ENCODE measurements around the gene LYVE1.
"Not testable (repeated sequence)": the region's sequence is repeated elsewhere in the genome, so short reads cannot be mapped to it uniquely, and the experiment has no call there.

The LYVE1 gene

DNA sequence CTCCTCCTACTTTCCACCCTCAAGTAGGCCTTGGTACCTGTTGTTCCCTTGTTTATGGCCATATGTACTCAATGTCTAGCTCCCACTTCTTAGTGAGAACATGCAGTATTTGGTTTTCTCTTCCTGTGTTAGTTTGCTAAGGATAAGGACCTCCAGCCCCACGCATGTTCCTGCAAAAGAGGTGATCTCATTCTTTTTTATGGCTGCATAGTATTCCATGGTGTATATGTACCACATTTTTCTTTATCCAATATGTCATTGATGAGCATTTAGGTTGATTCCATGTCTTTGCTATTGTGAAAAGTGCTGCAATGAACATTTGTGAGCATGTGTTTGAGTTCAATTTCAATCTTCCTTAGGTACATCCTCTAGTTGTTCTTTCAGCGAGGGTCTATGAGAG is 27.4 kb upstream of the LYVE1 start:
- in situ Hi-C loops (cut with HindIII; ENCODE audit: low sequenced_read_pairs), result not testable (repeated sequence)

DNA sequence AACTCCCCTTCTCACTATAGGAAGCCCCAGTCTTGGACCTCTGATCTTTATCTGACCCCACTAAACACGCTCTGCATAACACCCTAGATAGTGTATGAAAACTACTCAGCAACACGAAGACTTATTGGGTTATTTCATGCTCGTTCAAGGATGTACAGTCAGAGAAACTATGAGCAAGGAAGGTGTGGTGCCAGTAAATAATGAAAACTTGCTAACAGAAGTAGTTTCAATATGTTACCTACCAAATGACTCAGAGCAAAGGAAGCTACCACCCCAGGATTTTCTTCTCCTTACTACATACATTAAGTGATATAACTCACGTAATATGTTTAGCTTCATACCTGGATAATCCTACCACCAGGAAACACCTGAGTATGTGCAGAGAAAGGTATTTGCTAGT is 25.9 kb upstream of the LYVE1 start:
- in situ Hi-C loops (cut with HindIII; ENCODE audit: low sequenced_read_pairs), result no loop called here

DNA sequence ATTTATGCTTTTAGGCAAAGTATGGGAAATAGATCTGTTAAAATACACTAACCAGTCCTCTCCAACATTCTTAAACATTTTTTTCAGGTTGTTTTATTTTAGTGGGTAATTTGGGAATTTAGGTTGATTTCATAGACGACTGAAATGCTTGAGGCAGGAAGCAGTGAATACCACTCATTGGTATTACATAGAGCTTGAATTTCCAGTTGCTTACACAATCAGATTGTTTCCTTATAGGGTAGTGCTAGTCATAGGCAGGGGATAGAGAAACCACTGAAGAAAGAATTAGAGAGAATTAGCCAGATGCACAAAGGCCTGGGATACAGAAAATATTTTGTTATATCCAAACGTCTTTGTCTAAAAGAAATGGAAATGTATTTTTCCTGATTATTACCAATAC is 23.9 kb upstream of the LYVE1 start:
- in situ Hi-C loops (cut with HindIII; ENCODE audit: low sequenced_read_pairs), result no loop called here

DNA sequence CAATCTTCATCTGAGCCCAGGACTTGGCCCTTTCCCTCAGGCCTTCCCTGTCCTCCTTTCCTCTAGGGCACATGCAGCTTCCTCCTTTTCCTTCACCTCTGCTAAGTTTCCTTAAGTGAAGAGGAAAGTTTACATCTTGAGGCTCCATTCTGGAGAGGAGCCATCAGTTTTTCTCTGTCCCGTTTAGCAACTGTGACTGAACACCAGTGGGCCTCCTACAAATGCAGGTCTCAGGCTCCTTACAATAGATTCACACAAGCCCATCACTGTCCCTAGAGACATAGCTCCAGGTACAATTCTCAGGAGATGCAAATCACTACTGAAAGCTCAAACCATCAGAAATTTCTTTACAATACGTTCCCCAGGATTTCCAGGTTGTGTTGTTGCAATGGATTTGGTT is 23.3 kb upstream of the LYVE1 start:
- in situ Hi-C loops (cut with HindIII; ENCODE audit: low sequenced_read_pairs), result no loop called here

DNA sequence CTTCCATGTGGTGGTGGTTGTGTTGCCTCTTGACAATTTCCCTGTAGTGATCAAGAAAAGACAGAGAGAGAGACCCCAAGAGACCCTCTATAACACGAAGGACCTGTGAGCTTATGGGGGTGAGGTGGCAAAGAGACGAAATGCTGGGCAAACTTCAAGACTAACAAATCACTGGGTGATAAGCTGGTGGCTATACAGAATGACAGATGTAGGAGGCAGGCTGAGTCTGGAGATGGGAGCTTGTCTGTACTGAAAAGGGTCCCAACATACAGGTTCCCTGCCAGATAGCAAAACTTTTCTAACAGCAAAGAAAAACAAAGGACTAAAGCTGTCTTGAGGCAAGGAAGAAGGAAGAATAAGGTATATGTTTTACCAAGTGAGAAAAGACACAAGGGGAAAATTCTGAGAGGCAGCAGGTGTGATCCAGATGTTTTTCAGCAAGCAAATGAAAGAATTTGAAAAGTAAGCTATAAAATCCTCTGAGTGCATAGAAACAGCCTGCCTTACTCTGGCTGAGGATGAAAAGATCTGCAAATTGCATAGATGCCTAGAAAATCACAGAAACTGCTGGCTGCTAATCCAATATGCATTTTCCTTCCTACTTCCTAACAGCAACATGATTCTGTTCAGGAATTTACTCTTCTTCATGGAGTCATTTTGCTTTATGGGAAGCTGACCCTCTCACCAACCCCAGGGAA is 21.9 kb upstream of the LYVE1 start:
- in situ Hi-C loops (cut with HindIII; ENCODE audit: low sequenced_read_pairs), result no loop called here

DNA sequence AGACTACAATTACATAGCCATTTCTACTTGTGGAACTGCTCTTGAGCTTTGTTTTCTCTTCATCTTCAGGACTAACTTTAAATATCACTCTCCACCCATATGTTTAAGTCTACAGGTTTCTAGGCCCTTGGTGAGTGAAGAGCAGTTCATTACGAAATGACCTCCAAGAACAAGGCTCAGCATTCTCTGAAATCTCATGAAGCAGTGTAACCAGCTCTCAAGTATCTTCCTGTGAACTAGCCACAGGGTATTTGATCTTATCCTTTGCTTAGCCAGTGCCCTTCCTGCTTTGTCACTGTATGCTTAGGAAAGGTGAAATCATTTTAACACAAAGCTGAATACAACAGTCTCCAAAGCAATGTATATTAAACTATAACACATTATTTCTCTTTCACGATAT is 20.4 kb upstream of the LYVE1 start:
- in situ Hi-C loops (cut with HindIII; ENCODE audit: low sequenced_read_pairs), result no loop called here

DNA sequence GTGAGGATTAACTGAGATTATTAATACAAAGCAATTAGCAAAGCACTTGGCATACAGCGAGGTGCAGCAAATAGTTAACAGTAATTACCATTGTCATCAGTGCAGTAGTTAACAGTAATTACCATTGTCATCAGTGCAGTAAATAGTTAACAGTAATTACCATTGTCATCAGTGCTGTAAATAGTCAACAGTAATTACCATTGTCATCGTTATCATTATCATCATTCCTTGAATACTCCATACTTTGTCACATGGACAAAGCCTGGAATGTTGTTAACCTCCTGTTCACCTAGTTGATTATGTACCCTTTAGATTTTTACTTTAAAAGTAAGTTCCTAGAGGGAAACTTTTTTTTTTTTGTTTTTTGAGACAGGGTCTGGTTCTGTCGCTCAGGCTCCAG is 19.5 kb upstream of the LYVE1 start:
- in situ Hi-C loops (cut with HindIII; ENCODE audit: low sequenced_read_pairs), result no loop called here

DNA sequence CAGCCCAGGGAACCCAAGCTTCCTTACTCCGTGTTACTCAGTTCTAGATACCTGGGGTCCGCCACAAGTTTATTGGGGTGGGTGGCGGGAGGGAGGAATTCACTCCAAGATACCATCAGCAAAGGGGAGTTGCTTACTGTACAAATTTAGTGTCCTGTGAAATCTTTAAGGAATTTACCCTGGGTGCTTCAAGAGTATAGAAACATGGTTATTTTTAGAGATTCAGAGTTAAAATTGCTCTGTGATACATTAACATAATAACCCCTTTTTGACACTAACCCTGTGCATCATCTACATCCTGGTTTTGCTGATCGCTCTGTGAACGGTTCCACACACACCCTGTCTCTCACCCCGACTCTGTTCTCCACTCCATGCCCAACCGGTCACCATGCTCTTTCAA is 18.9 kb upstream of the LYVE1 start:
- in situ Hi-C loops (cut with HindIII; ENCODE audit: low sequenced_read_pairs), result no loop called here

DNA sequence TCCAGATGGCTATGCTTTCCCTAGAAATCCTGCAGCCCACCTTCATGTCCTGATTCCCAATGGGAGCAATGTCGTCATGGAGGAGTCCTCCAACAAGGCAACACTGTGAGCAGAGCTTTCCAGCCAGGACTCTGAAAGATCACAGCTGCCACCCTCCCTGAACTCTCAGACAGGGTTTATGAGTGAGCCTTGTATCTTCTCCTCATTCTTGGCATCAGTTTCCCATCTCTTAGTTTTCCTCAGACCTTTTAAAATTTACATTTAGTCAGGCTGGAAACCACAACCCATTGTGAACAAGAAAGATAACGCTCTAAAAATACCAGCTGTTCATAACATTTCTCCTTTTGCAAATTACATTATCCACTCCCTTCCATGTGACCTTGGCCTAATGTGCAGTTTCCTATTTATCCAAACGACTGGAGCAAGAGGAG is 15.6 kb upstream of the LYVE1 start:
- in situ Hi-C loops (cut with HindIII; ENCODE audit: low sequenced_read_pairs), result no loop called here

DNA sequence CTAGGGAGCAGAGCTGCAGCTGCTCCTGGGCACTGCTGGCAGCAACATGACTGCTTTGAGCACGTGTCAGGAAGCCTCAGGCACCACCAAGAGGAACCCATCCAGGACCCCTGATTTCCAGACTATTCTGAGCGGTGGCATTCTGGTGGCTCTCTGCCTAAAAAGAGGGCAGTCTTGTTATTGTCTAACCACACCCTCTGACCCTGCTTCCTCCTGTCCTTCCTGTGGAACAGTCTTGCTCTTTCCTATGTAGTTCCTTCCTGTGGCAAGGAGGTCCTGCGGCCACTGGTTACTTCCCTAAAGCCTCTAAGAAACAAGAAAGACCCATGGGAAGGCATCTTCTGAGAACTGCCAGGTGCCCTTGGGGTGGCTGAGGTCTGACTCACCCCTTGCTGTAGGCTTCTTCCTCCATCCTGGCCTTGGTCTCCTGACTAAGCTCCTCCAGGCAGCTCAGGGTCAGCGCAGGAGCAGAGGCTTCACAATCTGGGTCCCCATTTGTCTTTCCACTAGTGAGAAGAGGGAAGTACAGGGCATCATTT is 13.1 kb upstream of the LYVE1 start:
- in situ Hi-C loops (cut with HindIII; ENCODE audit: low sequenced_read_pairs), result no loop called here

DNA sequence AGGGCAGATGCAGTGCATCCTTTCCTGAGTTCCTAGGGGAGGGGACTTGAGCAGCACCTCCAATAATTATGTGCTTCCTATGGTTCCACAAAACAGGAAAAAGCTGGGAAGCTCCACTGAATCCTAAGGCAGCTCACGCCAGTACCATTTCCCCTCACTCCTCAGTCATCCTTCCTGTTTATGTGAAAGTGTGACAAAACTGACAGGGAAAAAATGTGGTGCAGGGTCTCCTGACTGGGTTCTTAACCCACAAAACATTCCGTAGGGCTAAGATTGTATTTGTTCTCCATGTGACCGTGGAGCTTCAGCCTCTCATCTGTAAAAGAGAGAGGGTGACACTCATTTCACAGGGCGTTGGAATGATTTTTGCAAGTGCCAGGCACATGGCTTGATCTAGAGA is 12.2 kb upstream of the LYVE1 start:
- in situ Hi-C loops (cut with HindIII; ENCODE audit: low sequenced_read_pairs), result no loop called here

DNA sequence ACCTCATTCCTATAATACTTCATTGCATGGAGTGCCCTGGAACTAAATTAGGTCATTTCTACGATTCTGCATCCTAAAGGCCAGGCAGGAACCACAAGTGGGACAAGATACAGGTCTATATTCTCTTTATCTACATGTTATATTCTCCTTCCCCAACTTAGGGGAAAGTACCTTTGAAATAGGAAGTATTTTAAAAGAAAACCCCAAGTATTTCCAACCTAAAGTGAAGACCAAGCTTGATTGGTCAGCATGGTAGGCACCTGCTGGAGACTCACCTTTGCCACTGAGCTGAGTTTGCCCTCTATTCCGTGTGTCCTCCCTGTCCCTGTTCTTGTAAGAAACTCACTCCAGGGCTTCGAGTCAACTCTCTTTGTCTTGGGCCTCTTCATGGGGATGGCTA is 11.2 kb upstream of the LYVE1 start:
- in situ Hi-C loops (cut with HindIII; ENCODE audit: low sequenced_read_pairs), result no loop called here

DNA sequence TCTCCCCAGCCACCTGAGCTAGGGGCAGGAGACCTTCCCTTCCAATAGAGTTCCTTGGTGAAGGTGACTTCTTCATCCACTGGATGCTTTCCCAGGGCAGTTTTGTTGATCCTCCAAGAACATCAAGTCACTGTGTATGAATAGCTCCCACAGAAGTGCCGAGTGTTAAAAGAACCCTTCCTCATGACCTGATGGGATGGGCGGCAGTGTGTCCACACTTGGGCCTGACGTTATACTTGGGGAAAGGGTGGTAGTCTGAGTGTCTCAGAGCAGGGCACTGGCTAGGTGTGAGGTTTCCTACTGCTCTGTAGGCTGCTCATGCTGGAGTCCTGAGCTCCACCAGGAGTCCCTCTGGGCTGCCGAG is 7.6 kb upstream of the LYVE1 start:
- in situ Hi-C loops (cut with HindIII; ENCODE audit: low sequenced_read_pairs), result no loop called here

DNA sequence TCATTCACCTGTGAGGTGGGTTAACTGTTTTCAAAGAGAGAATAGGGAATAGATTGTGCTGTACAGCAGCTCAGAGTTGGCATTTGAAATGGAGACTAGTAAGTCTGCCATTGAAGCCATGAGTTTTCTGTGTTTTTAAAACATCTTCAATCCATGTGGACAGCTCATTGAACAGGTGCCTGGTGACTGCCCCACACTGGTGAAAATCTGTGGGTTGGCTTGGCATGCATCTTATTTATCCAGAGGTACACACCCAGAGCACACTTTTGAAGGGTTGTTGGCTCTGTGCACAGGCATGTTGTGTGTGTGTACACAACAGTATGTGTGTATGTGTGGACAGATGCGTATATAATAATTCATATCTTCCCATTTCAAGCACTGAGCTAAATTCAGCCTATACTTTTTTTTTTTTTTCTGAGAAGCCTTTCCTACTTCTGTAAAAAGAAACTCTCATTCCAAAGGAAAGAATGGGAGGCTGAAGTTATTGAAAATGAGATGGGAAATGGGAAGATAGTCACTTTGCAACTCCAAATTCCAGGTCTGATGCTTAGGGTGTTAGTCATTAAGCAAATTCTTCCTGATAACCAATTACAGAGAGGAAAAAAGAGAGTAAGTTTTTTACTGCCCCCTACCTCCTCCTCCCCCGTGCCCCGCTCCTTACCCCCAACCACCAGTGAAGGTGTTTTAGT is 7.0 kb upstream of the LYVE1 start:
- in situ Hi-C loops (cut with HindIII; ENCODE audit: low sequenced_read_pairs), result no loop called here

DNA sequence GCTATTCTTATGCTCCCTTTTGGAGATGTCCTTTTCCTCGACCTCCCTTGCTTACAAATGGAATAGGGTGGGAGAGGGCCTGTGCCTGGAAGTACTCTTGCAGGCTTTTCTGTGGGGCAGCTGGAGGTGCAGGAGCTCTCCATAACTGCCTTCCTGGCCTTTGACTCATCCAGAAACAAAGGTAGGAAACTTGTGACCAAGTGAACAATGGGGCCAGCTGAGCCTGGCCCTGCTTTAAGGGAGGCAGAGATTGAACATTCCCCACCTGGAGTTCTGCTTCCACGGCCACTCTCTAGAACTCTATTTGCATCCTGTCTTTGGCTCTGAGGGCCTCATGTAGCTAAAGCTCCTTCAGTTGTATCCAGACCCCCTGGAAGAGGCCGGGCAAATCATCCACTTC is 5.1 kb upstream of the LYVE1 start:
- in situ Hi-C loops (cut with HindIII; ENCODE audit: low sequenced_read_pairs), result no loop called here

DNA sequence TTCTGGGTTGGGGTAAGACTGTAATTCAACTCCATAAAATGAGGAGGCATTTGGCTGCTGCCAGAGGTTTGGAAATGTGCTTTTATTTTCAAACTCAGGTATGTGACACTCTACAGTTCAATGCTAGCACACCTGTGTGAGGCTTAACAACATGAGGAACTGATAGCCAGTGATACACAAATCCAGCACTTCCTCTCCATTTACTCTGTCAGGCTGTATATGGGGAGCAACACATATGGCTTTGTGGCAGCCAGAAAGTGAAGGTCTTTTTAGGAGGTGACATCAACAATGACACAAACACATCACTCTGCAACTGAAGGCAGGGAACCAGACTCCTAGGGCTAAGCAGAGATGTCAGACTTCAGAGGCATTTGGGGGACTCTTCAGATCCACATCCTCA is 4.6 kb upstream of the LYVE1 start:
- in situ Hi-C loops (cut with HindIII; ENCODE audit: low sequenced_read_pairs), result no loop called here

DNA sequence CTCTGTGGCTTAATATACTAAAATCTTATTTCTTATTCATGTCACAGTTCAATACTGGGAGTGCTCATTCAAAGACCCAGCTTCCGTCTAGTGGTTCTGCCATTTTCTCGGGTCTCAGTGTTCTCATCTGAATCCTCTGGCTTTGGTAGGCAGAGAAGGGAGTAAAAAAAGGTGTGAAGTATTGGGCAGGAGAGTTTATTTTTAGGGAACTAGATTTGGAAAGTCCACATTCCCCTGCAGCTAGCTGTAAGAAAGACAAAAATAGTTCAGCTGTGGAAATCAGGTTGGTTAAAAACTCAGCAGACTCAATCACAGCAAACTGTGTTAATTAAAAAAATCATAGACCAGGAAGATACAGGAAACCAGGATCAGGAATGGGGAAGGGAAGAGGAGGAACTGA is 4.1 kb upstream of the LYVE1 start:
- in situ Hi-C loops (cut with HindIII; ENCODE audit: low sequenced_read_pairs), result no loop called here

DNA sequence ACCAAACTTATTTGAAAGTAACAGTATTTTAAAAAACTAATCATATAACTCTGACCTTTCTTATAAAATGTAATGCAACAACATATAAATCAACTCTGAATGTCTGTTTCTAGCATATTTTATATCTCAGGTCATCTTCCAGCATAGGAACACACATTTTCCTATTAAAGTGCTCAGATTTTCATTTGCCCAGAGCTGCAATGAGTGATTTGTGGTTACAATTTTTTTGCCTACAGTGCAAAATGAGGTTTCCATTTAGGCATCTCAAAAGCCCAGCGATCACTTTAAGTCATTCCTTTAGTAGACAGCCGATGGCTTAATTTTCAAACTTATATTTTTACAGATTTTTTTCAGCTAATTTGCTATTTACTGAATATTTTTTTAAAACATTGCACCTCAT is 1.0 kb downstream of the LYVE1 start:
- in situ Hi-C loops (cut with HindIII; ENCODE audit: low sequenced_read_pairs), result no loop called here

DNA sequence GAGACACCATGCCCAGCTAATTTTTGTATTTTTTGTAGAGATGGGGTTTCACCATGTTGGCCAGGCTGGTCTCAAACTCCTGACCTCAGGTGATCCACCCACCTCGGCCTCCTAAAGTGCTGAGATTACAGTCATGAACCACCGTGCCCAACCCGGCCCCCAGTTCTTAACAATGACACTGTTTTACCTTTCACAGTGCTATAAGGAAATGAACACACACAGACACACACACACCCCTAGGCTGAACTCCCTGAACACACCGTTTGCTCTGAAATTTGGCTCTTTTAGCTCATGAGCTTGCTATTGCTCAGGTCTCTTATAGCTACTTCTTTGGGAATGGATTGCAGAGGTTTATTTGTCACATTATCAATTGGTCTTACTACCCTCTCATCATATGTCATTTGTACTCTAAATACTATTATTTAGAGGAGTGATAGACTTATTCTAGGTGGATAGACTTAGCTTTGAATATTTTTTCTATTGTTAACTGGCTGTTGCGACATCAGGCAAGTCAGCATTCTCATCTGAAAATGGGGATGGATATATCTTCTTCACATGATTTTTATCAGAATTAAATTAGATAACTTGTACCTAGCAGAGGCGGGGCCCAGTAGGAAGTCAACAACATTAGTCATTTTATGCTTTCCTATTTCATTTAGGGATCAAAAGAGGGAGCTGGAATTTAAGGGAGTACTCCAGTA is 2.1 kb downstream of the LYVE1 start:
- in situ Hi-C loops (cut with HindIII; ENCODE audit: low sequenced_read_pairs), result no loop called here

DNA sequence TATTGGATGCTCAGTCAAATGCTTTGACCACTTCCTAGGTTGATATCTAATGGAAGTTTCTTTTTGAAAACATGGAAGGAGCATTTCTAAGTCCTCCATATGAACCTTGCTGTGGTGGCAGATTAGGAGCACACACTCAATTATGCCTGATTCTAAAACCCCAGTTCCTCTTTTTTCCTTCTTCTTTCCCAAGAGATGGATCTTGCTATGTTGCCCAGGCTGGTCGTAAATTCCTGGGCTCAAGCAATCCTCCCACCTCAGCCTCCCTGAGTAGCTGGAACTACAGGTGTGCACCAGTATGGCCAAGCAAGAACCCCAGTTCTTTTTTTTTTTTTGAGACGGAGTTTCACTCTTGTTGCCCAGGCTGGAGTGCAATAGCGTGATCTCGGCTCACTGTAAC is 3.0 kb downstream of the LYVE1 start:
- in situ Hi-C loops (cut with HindIII; ENCODE audit: low sequenced_read_pairs), result no loop called here

DNA sequence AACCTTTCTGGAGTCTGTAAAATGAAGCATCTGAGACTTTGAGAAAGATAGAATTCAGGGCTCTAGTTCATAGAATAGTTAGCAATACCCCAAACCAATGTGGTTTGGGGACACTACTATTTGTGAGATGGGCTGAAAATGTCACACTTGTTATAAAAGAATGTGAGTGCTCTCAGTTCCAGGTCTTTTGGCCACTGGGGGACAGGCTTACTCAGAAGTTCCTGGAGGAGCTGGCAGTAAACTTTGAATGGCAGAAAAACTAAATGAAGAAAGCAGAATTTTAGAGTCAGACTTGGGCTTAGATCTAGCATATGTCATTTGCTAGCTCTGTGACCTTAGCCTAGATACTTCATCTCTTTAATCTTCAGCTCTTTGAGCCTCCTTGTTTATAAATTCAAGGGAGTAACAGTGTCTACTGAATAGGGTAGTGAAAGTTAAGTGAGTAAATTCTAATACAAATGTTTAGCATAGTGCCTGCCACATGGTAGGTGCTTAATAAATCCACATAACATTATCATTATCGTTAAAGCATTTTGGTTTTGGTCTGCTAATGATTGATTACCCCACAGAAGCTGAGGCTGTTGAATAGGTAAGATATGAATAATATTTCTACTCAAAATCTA is 3.7 kb downstream of the LYVE1 start:
- in situ Hi-C loops (cut with HindIII; ENCODE audit: low sequenced_read_pairs), result no loop called here

DNA sequence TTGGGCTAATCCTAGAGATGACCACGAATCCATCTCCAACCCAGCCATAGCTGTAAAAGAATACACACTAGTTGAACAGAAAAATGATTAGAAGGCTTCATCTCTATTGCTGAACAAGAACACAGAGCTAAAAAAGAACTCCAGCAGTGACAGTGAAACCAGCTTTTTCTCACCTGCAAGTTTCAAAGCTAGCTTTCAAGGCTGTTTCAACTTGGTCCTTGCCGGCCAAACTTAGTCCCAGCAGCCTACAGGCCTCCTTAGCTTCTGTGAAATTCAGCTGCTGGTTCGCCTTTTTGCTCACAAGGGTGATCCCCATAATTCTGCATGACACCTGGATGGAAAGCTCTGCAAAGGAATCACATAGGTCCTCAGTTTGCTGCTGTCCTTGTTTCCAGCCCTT is 4.4 kb downstream of the LYVE1 start:
- in situ Hi-C loops (cut with HindIII; ENCODE audit: low sequenced_read_pairs), result no loop called here
